Lower lobe of right lung (tissue), 2 donors: ENCODE data around the gene LRRTM4. TPM values are rescaled to one million over a fixed set of nuclear protein-coding genes. Genes with fewer than 3 reads are reported as not detected.

Experiments
- ATAC-seq, 2 donors: fragments of 200-7000 bp; cut with Tn5 transposase; one replicate each; pipeline ENCODE4 v1.9.1; 2020 to 2022; ENCODE audit warnings: mild to moderate bottlenecking in 2 of 2, moderate library complexity in 2 of 2
- DNase-seq: peaks from one replicate; pipeline ENCODE4 v3.0.0-alpha.2; 2020
- H3K27ac ChIP-seq: fragments of 200-600 bp; one replicate; pipeline ENCODE4 v1.8.0; 2022
- H3K27me3 ChIP-seq: fragments of 200-600 bp; one replicate; pipeline ENCODE4 v1.8.0; 2022; ENCODE audit warnings: low read depth
- H3K36me3 ChIP-seq: fragments of 200-600 bp; one replicate; pipeline ENCODE4 v1.8.0; 2022; ENCODE audit warnings: mild to moderate bottlenecking
- H3K4me1 ChIP-seq: fragments of 200-600 bp; one replicate; pipeline ENCODE4 v1.8.0; 2022
- H3K4me3 ChIP-seq: fragments of 200-600 bp; one replicate; pipeline ENCODE4 v1.8.0; 2022; ENCODE audit warnings: mild to moderate bottlenecking
- H3K9me3 ChIP-seq: fragments of 200-600 bp; one replicate; pipeline ENCODE4 v1.8.0; 2022
- intact Hi-C: fragments of 100-400 bp; cut with DNase I; formaldehyde crosslinking; loops from one replicate; pipeline ENCODE4 v1.11.0; 2022
- long read RNA-seq: library from polyadenylated mRNA; unstranded; transcript quantifications from one replicate; pipeline ENCODE4 v2.0.0, GENCODE V29; 2021
- total RNA-seq: library from RNA; stranded (reverse); fragmentation: NEBNext Ultra II Directional; extraction: Animal tissue kit (Norgen Biotek cat#: 25700); gene quantifications from one replicate; pipeline ENCODE4 v1.2.1, GENCODE V29; 2021
- TF ChIP-seq, protein P1 (sequence below): fragments of 200-600 bp; IDR thresholded peaks from one replicate; pipeline ENCODE4 v1.8.0; 2022; ENCODE audit warnings: antibody characterized with exemption, mild to moderate bottlenecking
- donor health status: DM: no; HTN: yes; CAD: no; lungs with severe emphysema.

The LRRTM4 gene
- total RNA-seq, result 0.77 TPM
- long read RNA-seq, partial matches to known transcripts, result 0 of 1 reads
- long read RNA-seq, other reads (novel, unspliced or antisense), result 1 of 1 reads

DNA sequence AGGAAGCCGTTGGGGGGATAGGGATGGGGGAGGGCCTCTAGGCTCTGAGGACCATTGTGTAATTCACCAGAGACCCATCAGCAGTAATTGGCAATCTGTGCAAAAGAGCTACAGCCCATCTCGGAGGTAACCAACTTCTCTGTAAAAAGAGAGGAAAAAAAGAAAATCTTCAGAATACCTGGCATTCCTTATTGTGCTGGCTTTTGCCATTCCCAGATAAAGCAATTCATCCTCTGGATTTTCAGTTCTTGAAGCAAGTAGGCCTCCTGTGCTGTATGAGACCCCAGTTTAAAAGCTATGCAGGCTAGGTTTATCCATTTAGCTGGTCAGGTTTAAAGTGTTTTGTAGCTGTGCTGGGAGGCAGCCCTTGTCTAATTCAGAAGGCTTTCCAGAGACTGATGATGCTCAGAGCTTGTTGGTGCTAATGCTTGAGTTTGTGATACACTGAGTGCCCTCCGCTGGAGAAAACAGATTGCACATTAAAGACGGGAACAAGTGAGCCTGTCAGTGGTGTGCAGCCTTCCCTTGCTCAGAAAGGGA is at the start of gene LRRTM4:
LRRTM4 (minus strand) TSS at position 446 of the 540 bp plus-strand sequence.
- no peak within 1 kb of the TSS for H3K4me3 ChIP-seq
- no peaks in the 10 kb centered on the region for H3K9me3 ChIP-seq
- H3K27me3 ChIP-seq, result no peaks in the 10 kb centered on the region
- H3K27ac ChIP-seq, result no peak within 1 kb of the TSS
- TF ChIP-seq, protein P1, sequence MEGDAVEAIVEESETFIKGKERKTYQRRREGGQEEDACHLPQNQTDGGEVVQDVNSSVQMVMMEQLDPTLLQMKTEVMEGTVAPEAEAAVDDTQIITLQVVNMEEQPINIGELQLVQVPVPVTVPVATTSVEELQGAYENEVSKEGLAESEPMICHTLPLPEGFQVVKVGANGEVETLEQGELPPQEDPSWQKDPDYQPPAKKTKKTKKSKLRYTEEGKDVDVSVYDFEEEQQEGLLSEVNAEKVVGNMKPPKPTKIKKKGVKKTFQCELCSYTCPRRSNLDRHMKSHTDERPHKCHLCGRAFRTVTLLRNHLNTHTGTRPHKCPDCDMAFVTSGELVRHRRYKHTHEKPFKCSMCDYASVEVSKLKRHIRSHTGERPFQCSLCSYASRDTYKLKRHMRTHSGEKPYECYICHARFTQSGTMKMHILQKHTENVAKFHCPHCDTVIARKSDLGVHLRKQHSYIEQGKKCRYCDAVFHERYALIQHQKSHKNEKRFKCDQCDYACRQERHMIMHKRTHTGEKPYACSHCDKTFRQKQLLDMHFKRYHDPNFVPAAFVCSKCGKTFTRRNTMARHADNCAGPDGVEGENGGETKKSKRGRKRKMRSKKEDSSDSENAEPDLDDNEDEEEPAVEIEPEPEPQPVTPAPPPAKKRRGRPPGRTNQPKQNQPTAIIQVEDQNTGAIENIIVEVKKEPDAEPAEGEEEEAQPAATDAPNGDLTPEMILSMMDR, result no peak
- DNase-seq, result no peak
- H3K36me3 ChIP-seq, result no peaks in the 10 kb centered on the region
- no peak for ATAC-seq
- H3K4me1 ChIP-seq, result no peaks in the 10 kb centered on the region
- intact Hi-C loops, result no loop called here

DNA sequence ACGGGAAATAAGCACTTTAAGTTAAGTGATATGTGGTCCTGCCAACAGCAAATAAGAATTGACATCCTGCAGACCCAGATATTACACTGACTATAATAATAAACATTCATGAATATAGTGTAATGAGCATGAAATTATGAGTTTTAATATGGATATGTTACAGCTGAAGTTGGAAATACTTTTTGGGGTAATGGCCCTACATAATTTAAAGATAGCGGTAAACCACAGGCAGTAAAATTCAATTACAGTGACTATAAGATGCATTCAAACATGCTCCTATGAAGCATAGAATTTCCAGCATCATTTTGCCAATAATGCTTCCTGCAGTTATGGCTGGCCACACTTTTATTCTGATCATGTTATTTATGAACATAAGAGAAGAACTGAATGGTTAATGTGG is 49.4 kb upstream of the LRRTM4 start:
- TF ChIP-seq, protein P1, result no peak
- Histone ChIP-seq H3K27ac (no peak overlapping the region), H3K4me3 (no peak overlapping the region), H3K36me3 (no peaks in the 10 kb centered on the region), H3K4me1 (no peaks in the 10 kb centered on the region), H3K27me3 (no peaks in the 10 kb centered on the region), H3K9me3 (no peaks in the 10 kb centered on the region)
- DNase-seq (no peak), ATAC-seq (no peak)
- intact Hi-C loops, result no loop called here

GRCh38 chr2:77567723-77568122 is 45.5 kb upstream of the LRRTM4 start:
- no peaks in the 10 kb centered on the region for H3K4me1 ChIP-seq
- H3K36me3 ChIP-seq, result no peaks in the 10 kb centered on the region
- ATAC-seq, result no peak
- TF ChIP-seq, protein P1, result no peak
- no peak overlapping the region for H3K27ac ChIP-seq
- no peaks in the 10 kb centered on the region for H3K27me3 ChIP-seq
- no peak for DNase-seq
- no peaks in the 10 kb centered on the region for H3K9me3 ChIP-seq
- intact Hi-C loops, result no loop called here
- H3K4me3 ChIP-seq, result no peak overlapping the region

DNA sequence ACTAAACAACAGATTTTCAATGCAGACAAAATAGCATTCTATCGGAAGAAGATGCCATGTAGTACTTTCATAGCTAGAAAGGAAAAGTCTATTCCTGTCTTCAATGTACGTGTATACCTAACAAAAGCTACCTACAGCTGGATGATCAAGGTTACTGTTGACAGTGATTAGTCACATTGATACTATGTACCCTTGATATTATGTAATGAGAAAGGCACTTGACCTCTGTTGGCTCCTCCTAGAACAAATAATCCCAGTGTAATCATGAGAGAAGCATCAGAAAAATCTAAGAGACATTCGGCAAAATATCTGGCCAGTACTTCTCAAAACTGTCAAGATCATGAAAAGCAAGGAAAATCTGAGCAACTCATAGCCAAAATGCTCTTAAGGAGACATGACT is 44.4 kb upstream of the LRRTM4 start:
- intact Hi-C loops, result no loop called here
- H3K4me3 ChIP-seq, result no peak overlapping the region
- H3K36me3 ChIP-seq, result no peaks in the 10 kb centered on the region
- TF ChIP-seq, protein P1, result no peak
- no peaks in the 10 kb centered on the region for H3K9me3 ChIP-seq
- DNase-seq, result no peak
- no peaks in the 10 kb centered on the region for H3K27me3 ChIP-seq
- no peaks in the 10 kb centered on the region for H3K4me1 ChIP-seq
- no peak for ATAC-seq
- H3K27ac ChIP-seq, result no peak overlapping the region

DNA sequence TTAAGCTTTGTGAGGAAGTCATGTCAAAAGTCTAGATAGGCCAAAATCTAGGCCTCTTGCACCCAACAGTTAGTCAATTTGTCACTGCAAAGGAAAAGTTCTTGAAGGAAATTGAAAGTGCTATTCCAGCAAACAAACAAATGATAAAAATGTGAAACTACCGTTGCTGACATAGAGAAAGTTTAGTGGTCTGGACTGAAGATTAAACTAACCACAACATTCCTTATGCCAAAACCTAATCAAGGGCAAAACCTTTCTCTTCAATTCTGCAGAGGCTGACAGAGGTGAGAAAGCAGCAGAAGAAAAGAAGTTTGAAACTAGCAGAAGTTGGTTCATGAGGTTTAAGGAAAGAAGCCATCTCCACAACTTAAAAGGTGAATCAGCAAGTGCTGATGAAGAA is 44.0 kb upstream of the LRRTM4 start:
- intact Hi-C loops, result no loop called here
- no peak for DNase-seq
- H3K9me3 ChIP-seq, result no peaks in the 10 kb centered on the region
- TF ChIP-seq, protein P1, result no peak
- H3K27me3 ChIP-seq, result no peaks in the 10 kb centered on the region
- no peak overlapping the region for H3K27ac ChIP-seq
- ATAC-seq, result no peak
- H3K4me3 ChIP-seq, result no peak overlapping the region
- no peaks in the 10 kb centered on the region for H3K36me3 ChIP-seq
- H3K4me1 ChIP-seq, result no peaks in the 10 kb centered on the region
